ENCODE results near the gene TSNAX. TPM values are rescaled to one million over a fixed set of nuclear protein-coding genes. Genes with fewer than 3 reads are reported as not detected.

Gene TSNAX
- polyA plus RNA-seq, 1 donor (not counting 4 experiments of a cell fraction or from before 2014, with no cell fraction given), result 32.6 TPM

DNA sequence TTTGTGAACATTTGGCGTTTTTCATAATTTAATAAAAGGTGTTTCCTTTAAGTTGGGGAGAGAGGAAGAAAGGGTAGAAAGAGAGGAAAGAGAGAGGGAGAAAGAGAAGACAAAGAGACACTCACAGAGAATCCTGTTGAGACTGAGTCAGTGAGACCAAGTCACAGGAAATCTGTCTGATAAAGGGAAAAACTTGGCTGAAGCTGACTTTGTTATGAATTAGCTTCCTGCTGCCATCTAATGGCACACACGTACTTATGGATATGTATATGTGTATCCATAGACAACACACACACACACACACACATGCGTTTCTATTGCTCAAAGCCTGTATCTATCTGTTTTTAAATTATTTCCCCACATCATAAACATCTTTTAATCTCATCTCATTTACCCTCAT lies 55.6 kb downstream of the TSNAX start:
- no peak for TF ChIP-seq EZH2 (IDR thresholded peaks at IDR 0.05; ENCODE audit: low read length)
- peak; percentile 15 to 46 (median 36) for TF ChIP-seq CTCF (optimal IDR thresholded peaks at IDR 0.05 in 1 of 3, IDR thresholded peaks at IDR 0.05 in 1 of 3, conservative IDR thresholded peaks at IDR 0.05 in 1 of 3; ENCODE audit: extremely low read depth in 1 of 3, insufficient read depth in 2 of 3, low read length in 3 of 3)
- no peak overlapping the region for H3K4me2 ChIP-seq (ENCODE audit: control insufficient read depth, extremely low read depth, insufficient read depth, low read depth, low read length)
- H3K9me3 ChIP-seq (ENCODE audit: control insufficient read depth, low read depth, low read length), result no peaks in the 10 kb centered on the region
- DNase-seq (ENCODE audit: low read depth, low spot score) (no peak), FAIRE-seq (peak; percentile 78)
- no peaks in the 10 kb centered on the region for H3K79me2 ChIP-seq (ENCODE audit: control insufficient read depth, insufficient read depth, low read length)
- no peak overlapping the region for H3K27ac ChIP-seq (ENCODE audit: control insufficient read depth, insufficient read depth, low read length)
- dilution Hi-C loops (cut with MboI; ENCODE audit: extremely low pct_ligation_motif_present, low sequenced_read_pairs), result no loop called here
- H3K4me3 ChIP-seq (ENCODE audit: control insufficient read depth in 2 of 3, extremely low read depth in 1 of 3, insufficient read depth in 2 of 3, low read depth in 1 of 3, low read length in 3 of 3), result no peak overlapping the region
- H3K9ac ChIP-seq (ENCODE audit: control insufficient read depth, extremely low read depth, insufficient read depth, low read length), result no peak overlapping the region
- H3K27me3 ChIP-seq (ENCODE audit: control insufficient read depth, extremely low read depth, insufficient read depth, low read length), result no peaks in the 10 kb centered on the region
- H3K9me1 ChIP-seq (ENCODE audit: control insufficient read depth, extremely low read depth, insufficient read depth, low read length), result no peaks in the 10 kb centered on the region
- H3K4me1 ChIP-seq (ENCODE audit: control insufficient read depth, extremely low read depth, insufficient read depth, low read length), result peaks cover 5% of the 10 kb centered on the region
- no peaks in the 10 kb centered on the region for H3K36me3 ChIP-seq (ENCODE audit: control insufficient read depth in 2 of 2, extremely low read depth in 1 of 2, insufficient read depth in 2 of 2, low read length in 2 of 2)
- peak overlapping the region; percentile 37 for H2AFZ ChIP-seq (ENCODE audit: control insufficient read depth, low read length)
- H4K20me1 ChIP-seq (ENCODE audit: control insufficient read depth, extremely low read depth, insufficient read depth, low read length), result no peaks in the 10 kb centered on the region

DNA sequence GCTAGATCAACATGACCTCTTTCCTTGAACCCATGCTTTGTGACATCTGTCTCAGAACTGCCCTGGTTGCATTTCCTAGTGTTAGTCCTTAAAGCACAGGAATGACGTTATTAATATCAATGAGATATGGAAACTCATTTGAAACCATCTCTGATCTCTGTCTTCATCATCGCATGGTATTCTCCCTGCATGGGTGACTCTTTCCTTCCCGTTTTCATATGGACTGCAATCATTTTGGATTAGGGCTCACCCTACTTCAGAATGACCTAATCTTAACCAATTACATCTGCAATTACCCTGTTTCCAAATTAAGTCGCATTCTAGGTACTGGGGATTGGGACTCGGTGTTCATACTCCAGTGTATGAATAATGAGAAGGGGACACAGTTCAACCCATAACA lies 56.5 kb downstream of the TSNAX start:
- Histone ChIP-seq H4K20me1 (ENCODE audit: control insufficient read depth, extremely low read depth, insufficient read depth, low read length) (no peaks in the 10 kb centered on the region), H3K9me1 (ENCODE audit: control insufficient read depth, extremely low read depth, insufficient read depth, low read length) (no peaks in the 10 kb centered on the region), H3K4me3 (ENCODE audit: control insufficient read depth in 2 of 3, extremely low read depth in 1 of 3, insufficient read depth in 2 of 3, low read depth in 1 of 3, low read length in 3 of 3) (no peak overlapping the region), H3K27me3 (ENCODE audit: control insufficient read depth, extremely low read depth, insufficient read depth, low read length) (no peaks in the 10 kb centered on the region), H3K79me2 (ENCODE audit: control insufficient read depth, insufficient read depth, low read length) (no peaks in the 10 kb centered on the region), H3K9ac (ENCODE audit: control insufficient read depth, extremely low read depth, insufficient read depth, low read length) (no peak overlapping the region), H2AFZ (ENCODE audit: control insufficient read depth, low read length) (no peak overlapping the region), H3K4me2 (ENCODE audit: control insufficient read depth, extremely low read depth, insufficient read depth, low read depth, low read length) (no peak overlapping the region), H3K4me1 (ENCODE audit: control insufficient read depth, extremely low read depth, insufficient read depth, low read length) (peaks cover 5% of the 10 kb centered on the region), H3K9me3 (ENCODE audit: control insufficient read depth, low read depth, low read length) (no peaks in the 10 kb centered on the region), H3K36me3 (ENCODE audit: control insufficient read depth in 2 of 2, extremely low read depth in 1 of 2, insufficient read depth in 2 of 2, low read length in 2 of 2) (no peaks in the 10 kb centered on the region), H3K27ac (ENCODE audit: control insufficient read depth, insufficient read depth, low read length) (no peak overlapping the region)
- no peak for DNase-seq (ENCODE audit: low read depth, low spot score)
- dilution Hi-C loops (cut with MboI; ENCODE audit: extremely low pct_ligation_motif_present, low sequenced_read_pairs), result no loop called here
- no peak for FAIRE-seq
- no peak for TF ChIP-seq CTCF (optimal IDR thresholded peaks at IDR 0.05 in 1 of 3, IDR thresholded peaks at IDR 0.05 in 1 of 3, conservative IDR thresholded peaks at IDR 0.05 in 1 of 3; ENCODE audit: extremely low read depth in 1 of 3, insufficient read depth in 2 of 3, low read length in 3 of 3)
- no peak for TF ChIP-seq EZH2 (IDR thresholded peaks at IDR 0.05; ENCODE audit: low read length)
